HG03025 (cell line): ENCODE results near the gene TRIM31.

ENCODE experiments used
- ATAC-seq: cut with Tn5 transposase; IDR thresholded peaks from one replicate; pipeline ENCODE4 v1.9.1; 2021; ENCODE audit warnings: mild to moderate bottlenecking, moderate library complexity; ENCODE audit not compliant: unreplicated experiment, low FRiP score

Gene TRIM31

DNA sequence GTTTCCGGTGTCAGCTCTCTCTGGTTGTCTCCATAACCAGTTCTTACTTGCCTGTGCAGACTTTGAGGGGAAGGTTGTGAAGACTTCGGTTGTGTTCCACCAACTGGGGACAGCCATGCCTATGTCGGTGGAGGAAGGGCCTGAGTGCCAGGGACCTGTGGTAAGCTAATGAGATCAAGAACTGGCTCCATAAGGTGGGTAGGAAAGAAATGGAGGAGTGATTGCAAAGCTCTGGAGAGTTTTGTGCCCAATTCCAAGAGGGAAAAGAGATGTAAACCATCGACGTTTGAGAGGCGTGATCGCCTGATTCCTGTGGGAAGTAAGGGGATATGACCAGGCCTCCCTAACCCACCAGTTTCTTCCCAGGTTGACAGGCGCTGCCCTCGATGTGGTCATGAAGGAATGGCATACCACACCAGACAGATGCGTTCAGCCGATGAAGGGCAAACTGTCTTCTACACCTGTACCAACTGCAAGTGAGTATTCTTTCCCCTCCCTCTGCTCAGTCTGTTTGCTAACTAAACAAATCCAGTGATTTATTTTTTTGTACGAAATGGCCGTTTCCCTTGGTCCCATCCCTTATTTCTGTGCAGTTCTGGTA, 50.9 kb downstream of the TRIM31 start:
- no peak for ATAC-seq

GRCh38 chr6:30061092-30061857, 51.6 kb downstream of the TRIM31 start, which contains the start of gene POLR1H:
Gene POLR1H (plus strand): TSS chr6:30061265. CDS start chr6:30061525, 260 bp downstream.
- ATAC-seq, result peak; percentile 76

GRCh38 chr6:30060606-30061091, 52.2 kb downstream of the TRIM31 start:
- no peak for ATAC-seq

- ATAC-seq, result no peak
These were observed 57.4 kb downstream of the TRIM31 start for GRCh38 chr6:30055513-30055912.

- no peak for ATAC-seq
These were observed 59.2 kb downstream of the TRIM31 start for GRCh38 chr6:30053682-30054081.
